COLO668 (cell line): ENCODE results near the gene FAM3B.

Experiments
- DNase-seq: peaks from one replicate; lab custom pipeline; 2025; ENCODE audit not compliant: unreplicated experiment; lab: John Stamatoyannopoulos, UW

The FAM3B gene

GRCh38 chr21:41390043-41390639 is 73.5 kb downstream of the FAM3B start:
- no peak for DNase-seq

- no peak for DNase-seq
Measured at GRCh38 chr21:41393876-41394465, 77.4 kb downstream of the FAM3B start.

GRCh38 chr21:41396558-41397075 is 80.0 kb downstream of the FAM3B start:
- no peak for DNase-seq

GRCh38 chr21:41397471-41397891 is 80.9 kb downstream of the FAM3B start:
- no peak for DNase-seq

- DNase-seq = no peak
Measured at GRCh38 chr21:41398251-41398650, 81.7 kb downstream of the FAM3B start.

- no peak for DNase-seq
Measured at GRCh38 chr21:41398831-41399230, 82.2 kb downstream of the FAM3B start.

DNA sequence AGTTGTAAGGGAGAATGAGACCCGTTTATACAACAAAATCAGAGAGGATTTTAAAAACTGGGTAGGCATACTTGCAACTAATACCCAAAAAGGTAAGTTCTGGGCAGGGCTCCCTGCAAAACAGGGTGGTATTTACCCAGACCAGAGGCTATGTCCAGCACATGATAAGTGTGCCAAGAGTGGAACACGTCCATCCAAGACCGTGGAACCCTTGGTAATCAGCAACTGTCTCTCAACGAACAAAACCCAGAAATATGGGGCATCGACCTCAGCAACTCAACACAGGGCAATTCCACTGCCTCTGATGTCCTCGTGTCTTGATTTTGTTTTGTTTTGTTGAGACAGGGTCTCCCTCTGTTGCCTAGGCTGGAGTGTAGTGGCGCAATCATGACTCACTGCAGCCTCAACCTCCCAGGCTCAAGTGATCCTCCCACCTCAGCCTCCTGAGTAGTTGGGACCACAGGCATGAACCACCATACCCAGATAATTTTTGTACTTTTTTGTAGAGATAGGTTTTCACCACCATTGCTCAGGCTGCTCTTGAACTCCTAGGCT is 82.7 kb downstream of the FAM3B start:
- DNase-seq = no peak

DNA sequence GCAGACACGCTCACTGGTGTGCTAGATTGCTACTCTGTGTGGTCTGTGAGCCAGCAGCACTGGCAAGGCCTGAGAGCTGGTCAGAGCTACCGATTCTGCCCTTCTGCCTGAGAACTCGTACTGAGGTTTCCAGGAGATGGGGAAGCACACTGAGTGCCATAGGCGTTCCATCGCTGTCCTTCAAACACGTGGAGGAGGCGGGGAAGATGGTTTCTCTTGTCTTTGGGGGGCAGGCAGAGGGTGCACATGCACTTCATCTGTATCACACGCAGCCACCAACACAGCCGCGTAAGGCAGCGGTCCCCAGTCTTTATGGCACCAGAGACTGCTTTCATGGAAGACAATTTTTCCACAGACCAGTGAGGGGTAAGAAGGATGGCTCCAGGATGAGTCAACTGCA is 85.6 kb downstream of the FAM3B start:
- DNase-seq = no peak

DNA sequence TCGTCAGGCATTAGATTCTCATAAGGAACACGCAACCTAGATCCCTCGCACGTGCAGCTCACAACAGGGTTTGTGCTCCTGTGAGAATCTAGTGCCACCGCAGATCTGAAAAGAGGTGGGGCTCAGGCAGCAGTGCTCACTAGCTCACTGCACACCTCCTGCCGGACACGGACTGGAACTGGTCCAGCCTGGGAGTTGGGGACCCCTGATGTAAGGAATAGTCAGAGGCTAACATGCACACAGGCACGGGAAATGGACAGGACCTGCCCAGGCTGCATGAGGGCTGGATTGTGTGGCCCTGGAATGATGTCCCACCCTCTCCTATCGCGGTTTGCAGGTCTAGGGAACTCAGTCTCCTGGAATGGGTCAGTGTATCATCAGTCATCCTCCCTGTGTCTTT is 86.2 kb downstream of the FAM3B start:
- no peak for DNase-seq

GRCh38 chr21:41403331-41403730 is 86.7 kb downstream of the FAM3B start:
- DNase-seq = no peak

- DNase-seq = no peak
Measured at GRCh38 chr21:41403966-41404365, 87.4 kb downstream of the FAM3B start.

DNA sequence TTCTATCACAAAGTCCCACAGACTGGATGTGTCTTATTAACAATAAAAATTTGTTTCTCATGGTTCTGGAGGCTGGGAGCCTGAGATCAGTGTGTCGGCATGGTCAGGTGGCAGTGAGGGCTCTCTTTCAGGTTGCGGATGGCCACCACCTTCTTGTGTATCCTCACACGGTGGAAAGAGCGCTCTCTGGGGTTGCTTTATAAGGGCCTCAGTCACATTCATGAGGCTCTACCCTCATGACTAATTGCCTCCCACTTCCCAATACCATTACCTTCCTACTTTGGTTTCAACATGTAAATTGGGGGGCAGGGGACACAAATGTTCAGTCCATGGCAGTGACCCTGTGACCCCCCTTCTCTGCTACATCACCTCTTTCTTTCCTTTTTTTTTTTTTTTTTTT is 88.7 kb downstream of the FAM3B start:
- DNase-seq = no peak

- DNase-seq = no peak
Measured at GRCh38 chr21:41406340-41406739, 89.7 kb downstream of the FAM3B start.
